GM13977 (cell line): ENCODE results near the gene TMEM41A.

Experiments
- DNase-seq: peaks from one replicate; pipeline ENCODE4 v3.0.0; 2012; ENCODE audit warnings: low spot score
- in situ Hi-C: fragments of 300-500 bp; cut with MboI; formaldehyde crosslinking; loops from one replicate; pipeline ENCODE4 v1.12.0; 2022; ENCODE audit warnings: low sequenced_read_pairs, low pct_unique_long_range_greater_than_20kb, mixed read lengths, inconsistent platforms; ENCODE audit not compliant: unreplicated experiment
- TF ChIP-seq, protein P1 (sequence below): IDR thresholded peaks from 2 replicates; pipeline ENCODE4 v1.5.1; 2012; ENCODE audit warnings: mild to moderate bottlenecking, control low read depth; ENCODE audit not compliant: insufficient read depth; ENCODE audit errors: extremely low read depth, missing control alignments

TMEM41A gene

GRCh38 chr3:185502987-185503386 is 4.2 kb upstream of the TMEM41A start:
- in situ Hi-C loops = no loop called here
- TF ChIP-seq, protein P1, sequence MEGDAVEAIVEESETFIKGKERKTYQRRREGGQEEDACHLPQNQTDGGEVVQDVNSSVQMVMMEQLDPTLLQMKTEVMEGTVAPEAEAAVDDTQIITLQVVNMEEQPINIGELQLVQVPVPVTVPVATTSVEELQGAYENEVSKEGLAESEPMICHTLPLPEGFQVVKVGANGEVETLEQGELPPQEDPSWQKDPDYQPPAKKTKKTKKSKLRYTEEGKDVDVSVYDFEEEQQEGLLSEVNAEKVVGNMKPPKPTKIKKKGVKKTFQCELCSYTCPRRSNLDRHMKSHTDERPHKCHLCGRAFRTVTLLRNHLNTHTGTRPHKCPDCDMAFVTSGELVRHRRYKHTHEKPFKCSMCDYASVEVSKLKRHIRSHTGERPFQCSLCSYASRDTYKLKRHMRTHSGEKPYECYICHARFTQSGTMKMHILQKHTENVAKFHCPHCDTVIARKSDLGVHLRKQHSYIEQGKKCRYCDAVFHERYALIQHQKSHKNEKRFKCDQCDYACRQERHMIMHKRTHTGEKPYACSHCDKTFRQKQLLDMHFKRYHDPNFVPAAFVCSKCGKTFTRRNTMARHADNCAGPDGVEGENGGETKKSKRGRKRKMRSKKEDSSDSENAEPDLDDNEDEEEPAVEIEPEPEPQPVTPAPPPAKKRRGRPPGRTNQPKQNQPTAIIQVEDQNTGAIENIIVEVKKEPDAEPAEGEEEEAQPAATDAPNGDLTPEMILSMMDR = no peak
- DNase-seq = no peak

- in situ Hi-C loops = no loop called here
- DNase-seq = no peak
- TF ChIP-seq, protein P1 = no peak
These were observed 8.6 kb downstream of the TMEM41A start for GRCh38 chr3:185490241-185490640.

DNA sequence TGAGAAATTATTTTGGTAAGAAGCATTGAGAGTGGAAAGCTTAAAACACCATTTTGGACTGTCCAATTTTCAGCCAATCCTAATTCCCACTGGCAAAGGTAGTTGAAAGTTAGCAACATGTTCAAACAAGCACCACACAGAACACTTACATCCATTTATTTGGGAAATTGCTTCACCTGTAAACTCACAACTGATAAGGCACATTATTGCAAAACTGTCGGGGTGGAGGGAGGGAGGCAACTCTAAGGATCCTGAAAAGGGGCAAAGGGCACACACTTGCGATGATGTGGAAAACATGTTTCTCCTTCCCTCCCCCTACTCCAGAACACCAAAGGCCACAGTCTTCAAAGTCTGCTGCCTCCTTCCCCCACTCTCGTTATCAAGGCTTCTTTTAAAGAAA is 9.4 kb downstream of the TMEM41A start:
- in situ Hi-C loops = no loop called here
- TF ChIP-seq, protein P1 = no peak
- no peak for DNase-seq

GRCh38 chr3:185488465-185488864 is 10.4 kb downstream of the TMEM41A start:
- TF ChIP-seq, protein P1 = no peak
- in situ Hi-C loops = no loop called here
- no peak for DNase-seq

DNA sequence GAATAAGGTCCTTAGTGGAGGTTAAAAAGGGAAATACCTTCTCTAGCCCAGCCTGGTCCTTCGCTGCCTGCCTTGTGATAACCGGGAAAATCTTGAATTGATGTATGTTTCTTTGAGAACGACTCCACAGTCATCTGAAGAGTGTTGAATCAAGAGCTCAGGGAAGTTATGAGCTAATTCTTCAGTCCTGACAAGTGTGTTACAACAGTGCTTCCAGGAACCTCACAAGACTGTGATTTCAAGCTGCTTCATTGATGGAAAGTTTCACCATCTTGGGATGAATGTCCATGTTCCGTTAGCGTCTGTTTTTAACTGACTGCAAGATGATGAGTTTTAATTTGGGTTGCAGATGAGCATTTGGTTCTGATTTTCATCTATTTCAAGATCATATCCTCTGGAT is 12.4 kb downstream of the TMEM41A start:
- in situ Hi-C loops = no loop called here
- TF ChIP-seq, protein P1 = no peak
- no peak for DNase-seq

DNA sequence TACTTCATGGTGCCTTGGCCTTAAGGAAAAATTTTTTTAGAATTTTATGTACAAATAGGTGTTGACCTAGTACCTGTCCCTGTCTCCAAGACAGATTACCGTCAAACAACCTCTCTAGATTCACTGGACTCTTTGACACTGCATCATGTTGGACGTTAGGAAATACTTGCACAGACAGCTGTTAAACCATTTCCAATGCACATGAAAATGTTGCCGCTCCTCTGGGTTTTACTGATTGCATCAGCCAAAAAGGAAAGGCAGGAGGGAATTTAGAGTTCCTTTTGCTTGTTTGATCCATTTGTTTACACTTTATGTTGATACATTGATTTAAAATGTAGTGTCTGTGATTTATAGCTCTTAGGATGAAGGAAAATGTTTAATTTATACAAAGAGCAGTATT is 14.5 kb downstream of the TMEM41A start:
- no peak for DNase-seq
- TF ChIP-seq, protein P1 = no peak
- in situ Hi-C loops = no loop called here
